ENCODE data around the gene NEURL1.

- TF ChIP-seq CTCF (IDR thresholded peaks at IDR 0.05; ENCODE audit: insufficient read depth, low read length, poor library complexity, severe bottlenecking) (no peak), EZH2phosphoT487 (conservative IDR thresholded peaks at IDR 0.05; ENCODE audit: low read length) (no peak)
These were observed 61.8 kb downstream of the NEURL1 start for GRCh38 chr10:103555325-103555649.
